MM.1S (cell line): ENCODE results near the gene CYGB.

Experiments
- EZH2 ChIP-seq: fragments of 300-600 bp; sonication (generic); optimal IDR thresholded peaks from 2 replicates; pipeline ENCODE3; 2017; ENCODE audit warnings: low read depth, mild to moderate bottlenecking, antibody characterized with exemption, low read length, mixed read lengths
- TF ChIP-seq, protein P1 (sequence below): fragments of 300-600 bp; sonication (generic); IDR thresholded peaks from 2 replicates; pipeline ENCODE4 v1.5.1; 2016; ENCODE audit warnings: antibody characterized with exemption, low read length, mixed read lengths

- TF ChIP-seq, protein P1, sequence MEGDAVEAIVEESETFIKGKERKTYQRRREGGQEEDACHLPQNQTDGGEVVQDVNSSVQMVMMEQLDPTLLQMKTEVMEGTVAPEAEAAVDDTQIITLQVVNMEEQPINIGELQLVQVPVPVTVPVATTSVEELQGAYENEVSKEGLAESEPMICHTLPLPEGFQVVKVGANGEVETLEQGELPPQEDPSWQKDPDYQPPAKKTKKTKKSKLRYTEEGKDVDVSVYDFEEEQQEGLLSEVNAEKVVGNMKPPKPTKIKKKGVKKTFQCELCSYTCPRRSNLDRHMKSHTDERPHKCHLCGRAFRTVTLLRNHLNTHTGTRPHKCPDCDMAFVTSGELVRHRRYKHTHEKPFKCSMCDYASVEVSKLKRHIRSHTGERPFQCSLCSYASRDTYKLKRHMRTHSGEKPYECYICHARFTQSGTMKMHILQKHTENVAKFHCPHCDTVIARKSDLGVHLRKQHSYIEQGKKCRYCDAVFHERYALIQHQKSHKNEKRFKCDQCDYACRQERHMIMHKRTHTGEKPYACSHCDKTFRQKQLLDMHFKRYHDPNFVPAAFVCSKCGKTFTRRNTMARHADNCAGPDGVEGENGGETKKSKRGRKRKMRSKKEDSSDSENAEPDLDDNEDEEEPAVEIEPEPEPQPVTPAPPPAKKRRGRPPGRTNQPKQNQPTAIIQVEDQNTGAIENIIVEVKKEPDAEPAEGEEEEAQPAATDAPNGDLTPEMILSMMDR, result no peak
- TF ChIP-seq EZH2, result no peak
These were observed 39.3 kb downstream of the CYGB start for GRCh38 chr17:76497979-76498875.
